HEK293 (cell line): ENCODE results near the gene RTL9.

Experiments used
- CTCF ChIA-PET: fragments of 350-600 bp; formaldehyde crosslinking; extraction: SDS; loops from one replicate; lab custom pipeline; 2021; ENCODE audit warnings: antibody characterized with exemption; lab: Yijun Ruan, JAX
- POLR2A ChIA-PET: fragments of 300-600 bp; formaldehyde crosslinking; extraction: SDS; loops from one replicate; lab custom pipeline; 2020; ENCODE audit warnings: antibody characterized with exemption, inconsistent platforms; lab: Yijun Ruan, JAX
- H3K27ac ChIP-seq: fragments of 200-500 bp; sonication (Bioruptor generic); 2 replicates; pipeline ENCODE4 v1.5.1; 2014; ENCODE audit warnings: low read depth, low read length, control low read depth, inconsistent platforms; ENCODE audit errors: extremely low read depth
- H3K36me3 ChIP-seq, 2 experiments: fragments of 200-500 bp in 1 of 2; sonication (Bioruptor generic) in 1 of 2; 1 replicate in 1 of 2; 2 replicates in 1 of 2; pipeline ENCODE4 v1.5.1; 2014 to 2017; ENCODE audit warnings: inconsistent platforms in 2 of 2, low read length in 2 of 2; ENCODE audit not compliant: control insufficient read depth in 2 of 2, insufficient read depth in 1 of 2
- H3K4me1 ChIP-seq: fragments of 200-500 bp; sonication (Bioruptor generic); 2 replicates; pipeline ENCODE4 v1.5.1; 2014; ENCODE audit warnings: mild to moderate bottlenecking, low read length, inconsistent platforms; ENCODE audit not compliant: control insufficient read depth, insufficient read depth
- H3K4me3 ChIP-seq: 2 replicates; pipeline ENCODE4 v1.5.1; 2011; ENCODE audit warnings: low read depth, mild to moderate bottlenecking, control low read depth, low read length, moderate library complexity
- H3K9me3 ChIP-seq: fragments of 200-500 bp; sonication (Bioruptor generic); 2 replicates; pipeline ENCODE4 v1.5.1; 2014; ENCODE audit warnings: low read depth, low read length, inconsistent platforms; ENCODE audit not compliant: control insufficient read depth, insufficient read depth
- EGR2 ChIP-seq: fragments of 450-650 bp; formaldehyde crosslinking; IDR thresholded peaks from 2 replicates; pipeline ENCODE4 v1.5.1; 2016; ENCODE audit warnings: low read depth, missing biosample characterization, missing genetic modification characterization
- HOXA7 ChIP-seq: sonication (generic); formaldehyde crosslinking; IDR thresholded peaks from 2 replicates; pipeline ENCODE4 v1.8.1; 2022; ENCODE audit warnings: missing genetic modification reagents, borderline replicate concordance
- KLF1 ChIP-seq: fragments of 450-650 bp; formaldehyde crosslinking; IDR thresholded peaks from 2 replicates; pipeline ENCODE4 v1.5.1; 2016; ENCODE audit warnings: missing biosample characterization, missing genetic modification characterization
- KLF9 ChIP-seq: fragments of 450-650 bp; formaldehyde crosslinking; IDR thresholded peaks from 2 replicates; pipeline ENCODE4 v1.5.1; 2016; ENCODE audit warnings: missing biosample characterization, missing genetic modification characterization, low read depth
- MYNN ChIP-seq: fragments of 450-650 bp; formaldehyde crosslinking; IDR thresholded peaks from 2 replicates; pipeline ENCODE4 v1.5.1; 2016; ENCODE audit warnings: missing biosample characterization, missing genetic modification characterization, borderline replicate concordance
- RBAK ChIP-seq: fragments of 450-650 bp; formaldehyde crosslinking; IDR thresholded peaks from 2 replicates; pipeline ENCODE4 v1.5.1; 2016; ENCODE audit warnings: missing biosample characterization, missing genetic modification characterization
- SP2 ChIP-seq: fragments of 450-650 bp; formaldehyde crosslinking; IDR thresholded peaks from 2 replicates; pipeline ENCODE4 v1.5.1; 2016; ENCODE audit warnings: missing biosample characterization, missing genetic modification characterization
- TRIM28 ChIP-seq: IDR thresholded peaks from 2 replicates; pipeline ENCODE4 v1.6.1; 2011; ENCODE audit warnings: low read length, control low read depth, borderline replicate concordance
- ZFP69B ChIP-seq: fragments of 450-650 bp; formaldehyde crosslinking; IDR thresholded peaks from 2 replicates; pipeline ENCODE4 v1.5.1; 2016; ENCODE audit warnings: missing biosample characterization, missing genetic modification characterization
- ZNF202 ChIP-seq: fragments of 450-650 bp; formaldehyde crosslinking; IDR thresholded peaks from 2 replicates; pipeline ENCODE4 v1.5.1; 2016; ENCODE audit warnings: missing biosample characterization, missing genetic modification characterization, borderline replicate concordance
- ZNF221 ChIP-seq: fragments of 450-650 bp; formaldehyde crosslinking; IDR thresholded peaks from 2 replicates; pipeline ENCODE4 v1.5.1; 2017; ENCODE audit warnings: missing biosample characterization, missing genetic modification characterization, borderline replicate concordance
- ZNF311 ChIP-seq: fragments of 450-650 bp; formaldehyde crosslinking; IDR thresholded peaks from 2 replicates; pipeline ENCODE4 v1.5.1; 2017; ENCODE audit warnings: missing biosample characterization, missing genetic modification characterization, borderline replicate concordance
- ZNF354C ChIP-seq: fragments of 450-650 bp; formaldehyde crosslinking; IDR thresholded peaks from 2 replicates; pipeline ENCODE4 v1.5.1; 2016; ENCODE audit warnings: missing biosample characterization, missing genetic modification characterization, low read depth, borderline replicate concordance
- ZNF416 ChIP-seq: fragments of 450-650 bp; formaldehyde crosslinking; IDR thresholded peaks from 2 replicates; pipeline ENCODE4 v1.5.1; 2016; ENCODE audit warnings: missing biosample characterization, missing genetic modification characterization
- ZNF433 ChIP-seq: fragments of 450-650 bp; formaldehyde crosslinking; IDR thresholded peaks from 2 replicates; pipeline ENCODE4 v1.5.1; 2016; ENCODE audit warnings: missing biosample characterization, missing genetic modification characterization, low read depth
- ZNF473 ChIP-seq: fragments of 450-650 bp; formaldehyde crosslinking; IDR thresholded peaks from 2 replicates; pipeline ENCODE4 v1.5.1; 2017; ENCODE audit warnings: missing biosample characterization, missing genetic modification characterization
- ZNF530 ChIP-seq: fragments of 450-650 bp; formaldehyde crosslinking; IDR thresholded peaks from 2 replicates; pipeline ENCODE4 v1.5.1; 2016; ENCODE audit warnings: low read depth, missing biosample characterization, missing genetic modification characterization
- ZNF600 ChIP-seq: fragments of 450-650 bp; formaldehyde crosslinking; IDR thresholded peaks from 2 replicates; pipeline ENCODE4 v1.5.1; 2016; ENCODE audit warnings: missing biosample characterization, missing genetic modification characterization
- ZNF664 ChIP-seq: fragments of 450-650 bp; formaldehyde crosslinking; IDR thresholded peaks from 2 replicates; pipeline ENCODE4 v1.5.1; 2016; ENCODE audit warnings: missing biosample characterization, missing genetic modification characterization
- ZNF677 ChIP-seq: fragments of 450-650 bp; IDR thresholded peaks from 2 replicates; pipeline ENCODE4 v1.5.0; 2018; ENCODE audit warnings: missing biosample characterization, mild to moderate bottlenecking, missing genetic modification characterization, moderate library complexity
- ZNF76 ChIP-seq: fragments of 450-650 bp; formaldehyde crosslinking; IDR thresholded peaks from 2 replicates; pipeline ENCODE4; 2016; ENCODE audit warnings: low read depth, missing biosample characterization, missing genetic modification characterization, borderline replicate concordance
- ZNF785 ChIP-seq: fragments of 450-650 bp; formaldehyde crosslinking; IDR thresholded peaks from 2 replicates; pipeline ENCODE4 v1.5.1; 2016; ENCODE audit warnings: missing biosample characterization, missing genetic modification characterization
- TF ChIP-seq, protein P1 (sequence below): fragments of 450-650 bp; formaldehyde crosslinking; IDR thresholded peaks from 2 replicates; pipeline ENCODE4 v1.5.1; 2016; ENCODE audit warnings: missing biosample characterization, missing genetic modification characterization
- TF ChIP-seq, protein P2 (sequence below): fragments of 450-650 bp; formaldehyde crosslinking; IDR thresholded peaks from 2 replicates; pipeline ENCODE4; 2016; ENCODE audit warnings: missing biosample characterization, missing genetic modification characterization
- TF ChIP-seq, protein P3 (sequence below): fragments of 450-650 bp; formaldehyde crosslinking; conservative IDR thresholded peaks from 2 replicates; pipeline ENCODE4 v1.5.1; 2016; ENCODE audit warnings: low read depth, missing biosample characterization, missing genetic modification characterization
- TF ChIP-seq, protein P4 (sequence below): fragments of 450-650 bp; formaldehyde crosslinking; IDR thresholded peaks from 2 replicates; pipeline ENCODE4 v1.5.1; 2016; ENCODE audit warnings: missing biosample characterization, missing genetic modification characterization

The RTL9 gene

DNA sequence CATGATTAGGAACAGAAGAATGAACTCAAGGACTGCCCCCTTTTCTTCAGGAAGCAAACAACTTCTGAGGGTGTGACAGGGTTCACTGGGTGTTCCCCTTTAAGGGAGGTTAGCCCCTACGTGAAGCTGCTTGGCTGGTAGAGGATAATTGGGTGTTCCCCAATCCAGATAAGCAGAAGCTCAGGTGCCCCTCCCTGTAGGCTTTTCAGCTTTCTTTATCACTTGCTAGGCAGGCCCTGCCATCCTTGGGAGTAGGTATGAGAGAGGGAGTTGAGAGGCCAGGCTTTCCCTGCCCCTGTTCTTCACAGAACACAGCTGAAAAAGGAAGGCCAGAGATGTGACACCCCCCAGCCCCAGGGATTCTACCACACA, 44.2 kb downstream of the RTL9 start (continued):
- TF ChIP-seq ZNF311 (tag by site-specific recombination): no peak
- TF ChIP-seq KLF1: peak; percentile 49
- TF ChIP-seq, protein P1, sequence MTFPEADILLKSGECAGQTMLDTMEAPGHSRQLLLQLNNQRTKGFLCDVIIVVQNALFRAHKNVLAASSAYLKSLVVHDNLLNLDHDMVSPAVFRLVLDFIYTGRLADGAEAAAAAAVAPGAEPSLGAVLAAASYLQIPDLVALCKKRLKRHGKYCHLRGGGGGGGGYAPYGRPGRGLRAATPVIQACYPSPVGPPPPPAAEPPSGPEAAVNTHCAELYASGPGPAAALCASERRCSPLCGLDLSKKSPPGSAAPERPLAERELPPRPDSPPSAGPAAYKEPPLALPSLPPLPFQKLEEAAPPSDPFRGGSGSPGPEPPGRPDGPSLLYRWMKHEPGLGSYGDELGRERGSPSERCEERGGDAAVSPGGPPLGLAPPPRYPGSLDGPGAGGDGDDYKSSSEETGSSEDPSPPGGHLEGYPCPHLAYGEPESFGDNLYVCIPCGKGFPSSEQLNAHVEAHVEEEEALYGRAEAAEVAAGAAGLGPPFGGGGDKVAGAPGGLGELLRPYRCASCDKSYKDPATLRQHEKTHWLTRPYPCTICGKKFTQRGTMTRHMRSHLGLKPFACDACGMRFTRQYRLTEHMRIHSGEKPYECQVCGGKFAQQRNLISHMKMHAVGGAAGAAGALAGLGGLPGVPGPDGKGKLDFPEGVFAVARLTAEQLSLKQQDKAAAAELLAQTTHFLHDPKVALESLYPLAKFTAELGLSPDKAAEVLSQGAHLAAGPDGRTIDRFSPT (tag by site-specific recombination): no peak
- TF ChIP-seq EGR2 (tag by site-specific recombination): no peak
- TF ChIP-seq ZFP69B (tag by site-specific recombination): no peak
- TF ChIP-seq ZNF785 (tag by site-specific recombination): no peak
- TF ChIP-seq KLF9 (tag by site-specific recombination): no peak
- TF ChIP-seq RBAK: no peak
- TF ChIP-seq SP2 (tag by site-specific recombination): no peak
- TF ChIP-seq, protein P2, sequence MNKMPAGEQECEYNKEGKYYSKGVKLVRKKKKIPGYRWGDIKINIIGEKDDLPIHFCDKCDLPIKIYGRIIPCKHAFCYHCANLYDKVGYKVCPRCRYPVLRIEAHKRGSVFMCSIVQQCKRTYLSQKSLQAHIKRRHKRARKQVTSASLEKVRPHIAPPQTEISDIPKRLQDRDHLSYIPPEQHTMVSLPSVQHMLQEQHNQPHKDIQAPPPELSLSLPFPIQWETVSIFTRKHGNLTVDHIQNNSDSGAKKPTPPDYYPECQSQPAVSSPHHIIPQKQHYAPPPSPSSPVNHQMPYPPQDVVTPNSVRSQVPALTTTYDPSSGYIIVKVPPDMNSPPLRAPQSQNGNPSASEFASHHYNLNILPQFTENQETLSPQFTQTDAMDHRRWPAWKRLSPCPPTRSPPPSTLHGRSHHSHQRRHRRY (tag by site-specific recombination): no peak
- TF ChIP-seq, all 188 proteins: peak for 2

DNA sequence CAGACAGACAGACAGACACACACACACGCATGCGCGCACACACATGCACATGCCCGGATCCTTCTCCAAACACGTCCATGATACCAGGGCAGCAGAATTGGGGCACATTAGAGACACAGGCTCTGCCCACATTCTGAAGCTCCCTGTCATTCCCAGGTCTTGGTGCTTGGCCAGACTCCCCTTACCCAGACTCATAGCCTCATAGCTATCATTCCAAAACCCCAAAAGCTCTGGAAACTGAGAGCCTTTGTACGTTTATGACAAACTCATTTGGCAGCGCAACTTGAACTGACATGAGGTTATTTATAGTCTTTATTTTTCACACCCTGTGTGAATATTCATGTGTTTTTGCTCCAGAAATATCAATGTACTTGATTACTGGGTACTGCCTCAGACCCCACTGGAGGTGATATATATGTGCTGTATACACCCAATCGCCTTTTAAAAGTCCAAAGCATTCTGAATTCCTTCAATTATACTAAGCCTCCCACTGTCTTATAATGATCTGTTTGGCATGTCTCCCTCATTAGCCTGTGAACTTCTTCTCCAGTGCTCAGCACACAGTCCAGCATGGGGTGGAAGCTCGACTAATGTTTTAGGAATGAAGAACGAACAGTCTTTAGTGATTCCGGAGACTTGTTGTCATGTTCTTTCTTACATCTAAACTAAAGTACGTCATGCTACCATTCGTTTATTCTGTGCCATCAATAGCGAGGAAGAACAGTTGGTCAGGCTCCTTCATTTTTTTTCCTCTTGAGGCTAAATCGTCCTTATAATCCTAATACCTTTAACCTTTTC, 45.0 kb downstream of the RTL9 start:
- TF ChIP-seq ZNF221 (tag by site-specific recombination) (no peak), ZNF600 (tag by site-specific recombination) (no peak), ZNF664 (no peak), ZNF433 (tag by site-specific recombination) (no peak), ZNF76 (no peak), ZFP69B (tag by site-specific recombination) (no peak), ZNF677 (tag by site-specific recombination) (no peak), TRIM28 (no peak), MYNN (tag by site-specific recombination) (no peak), ZNF202 (tag by site-specific recombination) (no peak), HOXA7 (no peak), ZNF473 (tag by site-specific recombination) (no peak), ZNF530 (tag by site-specific recombination) (no peak), ZNF354C (no peak), ZNF416 (tag by site-specific recombination) (no peak)
- TF ChIP-seq, protein P3, sequence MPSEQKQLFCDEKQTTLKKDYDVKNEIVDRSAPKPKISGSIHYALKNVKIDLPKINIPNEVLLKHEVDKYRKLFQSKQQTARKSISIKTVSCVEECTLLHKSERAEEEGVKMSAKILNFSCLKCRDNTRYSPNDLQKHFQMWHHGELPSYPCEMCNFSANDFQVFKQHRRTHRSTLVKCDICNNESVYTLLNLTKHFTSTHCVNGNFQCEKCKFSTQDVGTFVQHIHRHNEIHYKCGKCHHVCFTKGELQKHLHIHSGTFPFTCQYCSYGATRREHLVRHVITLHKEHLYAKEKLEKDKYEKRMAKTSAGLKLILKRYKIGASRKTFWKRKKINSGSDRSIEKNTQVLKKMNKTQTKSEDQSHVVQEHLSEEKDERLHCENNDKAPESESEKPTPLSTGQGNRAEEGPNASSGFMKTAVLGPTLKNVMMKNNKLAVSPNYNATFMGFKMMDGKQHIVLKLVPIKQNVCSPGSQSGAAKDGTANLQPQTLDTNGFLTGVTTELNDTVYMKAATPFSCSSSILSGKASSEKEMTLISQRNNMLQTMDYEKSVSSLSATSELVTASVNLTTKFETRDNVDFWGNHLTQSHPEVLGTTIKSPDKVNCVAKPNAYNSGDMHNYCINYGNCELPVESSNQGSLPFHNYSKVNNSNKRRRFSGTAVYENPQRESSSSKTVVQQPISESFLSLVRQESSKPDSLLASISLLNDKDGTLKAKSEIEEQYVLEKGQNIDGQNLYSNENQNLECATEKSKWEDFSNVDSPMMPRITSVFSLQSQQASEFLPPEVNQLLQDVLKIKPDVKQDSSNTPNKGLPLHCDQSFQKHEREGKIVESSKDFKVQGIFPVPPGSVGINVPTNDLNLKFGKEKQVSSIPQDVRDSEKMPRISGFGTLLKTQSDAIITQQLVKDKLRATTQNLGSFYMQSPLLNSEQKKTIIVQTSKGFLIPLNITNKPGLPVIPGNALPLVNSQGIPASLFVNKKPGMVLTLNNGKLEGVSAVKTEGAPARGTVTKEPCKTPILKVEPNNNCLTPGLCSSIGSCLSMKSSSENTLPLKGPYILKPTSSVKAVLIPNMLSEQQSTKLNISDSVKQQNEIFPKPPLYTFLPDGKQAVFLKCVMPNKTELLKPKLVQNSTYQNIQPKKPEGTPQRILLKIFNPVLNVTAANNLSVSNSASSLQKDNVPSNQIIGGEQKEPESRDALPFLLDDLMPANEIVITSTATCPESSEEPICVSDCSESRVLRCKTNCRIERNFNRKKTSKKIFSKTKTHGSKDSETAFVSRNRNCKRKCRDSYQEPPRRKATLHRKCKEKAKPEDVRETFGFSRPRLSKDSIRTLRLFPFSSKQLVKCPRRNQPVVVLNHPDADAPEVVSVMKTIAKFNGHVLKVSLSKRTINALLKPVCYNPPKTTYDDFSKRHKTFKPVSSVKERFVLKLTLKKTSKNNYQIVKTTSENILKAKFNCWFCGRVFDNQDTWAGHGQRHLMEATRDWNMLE (tag by site-specific recombination): no peak
- TF ChIP-seq, protein P4, sequence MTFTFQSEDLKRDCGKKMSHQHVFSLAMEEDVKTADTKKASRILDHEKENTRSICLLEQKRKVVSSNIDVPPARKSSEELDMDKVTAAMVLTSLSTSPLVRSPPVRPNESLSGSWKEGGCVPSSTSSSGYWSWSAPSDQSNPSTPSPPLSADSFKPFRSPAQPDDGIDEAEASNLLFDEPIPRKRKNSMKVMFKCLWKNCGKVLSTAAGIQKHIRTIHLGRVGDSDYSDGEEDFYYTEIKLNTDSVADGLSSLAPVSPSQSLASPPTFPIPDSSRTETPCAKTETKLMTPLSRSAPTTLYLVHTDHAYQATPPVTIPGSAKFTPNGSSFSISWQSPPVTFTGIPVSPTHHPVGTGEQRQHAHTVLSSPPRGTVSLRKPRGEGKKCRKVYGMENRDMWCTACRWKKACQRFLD (tag by site-specific recombination): no peak
- Histone ChIP-seq H3K27ac (no peak overlapping the region), H3K9me3 (no peaks in the 10 kb centered on the region), H3K4me1 (no peaks in the 10 kb centered on the region), H3K36me3 (no peaks in the 10 kb centered on the region), H3K4me3 (no peak overlapping the region)
- ChIA-PET CTCF (interaction anchor here (1.1 to 22.1 kb wide), 6 partner anchors 9 to 489 kb away, joined by 3 to 576 read pairs (median 6); no protein-coding TSS in a partner anchor), POLR2A (no interaction called here)
